ENCODE results near the gene ABHD16A. TPM values are rescaled to one million over a fixed set of nuclear protein-coding genes. Genes with fewer than 3 reads are reported as not detected.

ABHD16A gene
- polyA plus RNA-seq, 1 experiment: 53.3 TPM

DNA sequence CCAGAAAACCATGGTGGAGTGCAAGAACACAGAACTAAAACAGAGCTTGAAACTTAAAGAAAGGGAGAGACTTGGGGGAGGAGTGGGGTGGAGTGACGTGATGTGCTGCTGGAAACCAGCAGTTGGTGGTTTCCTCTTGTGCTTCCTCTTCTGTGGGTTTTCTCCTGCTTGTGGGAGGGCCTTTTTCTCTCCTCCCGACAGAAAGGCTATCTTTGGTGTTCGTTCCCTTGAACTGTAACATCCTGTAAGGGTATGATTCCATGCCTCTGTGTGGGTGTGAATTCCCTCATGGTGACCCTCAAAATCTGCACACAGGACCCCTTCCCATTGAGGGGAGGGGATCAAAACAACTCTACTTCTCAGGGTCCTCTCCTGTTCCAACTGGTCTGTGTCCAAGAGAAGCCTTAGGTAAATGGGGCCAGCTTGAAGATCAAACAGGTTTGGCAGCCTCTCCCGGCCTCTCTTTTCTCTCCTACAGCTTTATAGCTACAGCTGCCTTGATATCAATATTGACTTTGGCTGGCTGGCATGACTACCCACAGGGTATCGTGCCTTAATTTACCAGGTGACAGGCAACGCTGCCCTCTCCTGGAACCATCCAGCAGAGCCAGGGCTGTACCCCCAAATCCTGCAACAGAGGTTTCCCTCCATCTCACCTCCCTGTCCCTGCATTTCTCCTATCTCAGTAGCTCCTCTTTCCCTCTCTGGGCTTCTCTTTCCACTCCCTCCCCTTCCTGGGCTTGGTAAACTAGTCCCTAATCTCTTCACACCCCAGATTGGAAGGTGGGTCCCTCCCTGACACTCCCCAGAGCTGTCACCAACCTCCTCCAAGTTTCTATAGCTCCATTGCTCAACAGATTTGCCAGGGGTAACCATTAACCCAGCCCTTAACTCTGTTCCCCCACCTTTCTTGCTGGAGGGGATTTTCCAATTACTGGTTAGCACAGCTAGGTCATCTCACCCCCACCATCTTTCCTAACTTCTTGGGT lies 35.2 kb upstream of the ABHD16A start:
- no peak overlapping the region for H3K4me3 ChIP-seq (ENCODE audit: low read depth, low read length)
- H3K27me3 ChIP-seq (ENCODE audit: control insufficient read depth, insufficient read depth, low read length): no peaks in the 10 kb centered on the region
- peak; percentile 16; the same call in 1 of the 2 replicates for TF ChIP-seq CTCF (IDR thresholded peaks at IDR 0.05; ENCODE audit: insufficient read depth, low read depth, low read length)
- CTCF ChIA-PET: interaction anchor here (0.6 to 6.5 kb wide), 12 partner anchors 8 to 192 kb away, joined by 3 to 35 read pairs (median 3); partner anchors contain the start of genes ATP6V1G2, LY6G5C and VARS1
- POLR2A ChIA-PET: interaction anchor here (1.0 kb wide), 1 partner anchor 8 kb away, joined by 6 read pairs; no protein-coding TSS in a partner anchor
- H3K36me3 ChIP-seq (ENCODE audit: control insufficient read depth, insufficient read depth, low read length): peaks cover 7% of the 10 kb centered on the region
- DNase-seq (ENCODE audit: low read depth): no peak

DNA sequence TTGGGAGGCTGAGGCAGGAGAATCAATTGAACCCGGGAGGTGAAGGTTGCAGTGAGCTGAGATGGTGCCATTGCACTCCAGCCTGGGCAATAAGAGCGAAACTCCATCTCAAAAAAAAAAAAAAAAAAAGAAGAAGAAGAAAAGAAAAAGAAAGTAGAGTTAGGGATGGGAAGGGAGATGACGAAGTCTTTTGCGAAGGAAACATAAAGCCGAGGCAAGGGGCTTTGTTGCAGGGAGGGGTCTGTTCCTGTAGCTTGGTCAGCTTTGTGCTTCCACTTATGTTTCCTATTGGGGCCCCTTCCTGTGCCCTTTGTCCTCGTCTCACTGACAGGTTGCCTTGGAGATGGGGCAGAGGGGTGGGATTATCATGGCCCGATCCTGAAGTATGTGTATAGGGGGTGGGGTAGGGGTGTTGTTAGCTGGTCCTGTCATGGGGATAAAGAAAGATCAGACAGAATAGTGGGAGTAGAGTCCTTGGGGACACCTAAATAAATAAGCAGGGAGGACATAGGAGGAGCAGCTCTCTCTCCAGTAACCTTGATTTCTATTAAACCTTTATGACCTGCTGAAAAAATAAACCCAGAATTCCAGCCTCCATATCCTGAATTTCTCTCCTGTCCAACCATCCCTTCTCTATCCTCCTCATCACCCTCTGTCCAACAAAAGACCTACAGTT lies 34.3 kb upstream of the ABHD16A start:
- peaks cover 9% of the 10 kb centered on the region for H3K36me3 ChIP-seq (ENCODE audit: control insufficient read depth, insufficient read depth, low read length)
- ChIA-PET POLR2A (interaction anchor here (1.0 kb wide), 1 partner anchor 7 kb away, joined by 6 read pairs; no protein-coding TSS in a partner anchor), CTCF (interaction anchor here (0.6 to 6.5 kb wide), 8 partner anchors 8 to 131 kb away, joined by 3 to 35 read pairs (median 3); partner anchors contain the start of gene LY6G5C)
- no peak for DNase-seq (ENCODE audit: low read depth)
- H3K27me3 ChIP-seq (ENCODE audit: control insufficient read depth, insufficient read depth, low read length): no peaks in the 10 kb centered on the region
- TF ChIP-seq CTCF (IDR thresholded peaks at IDR 0.05; ENCODE audit: insufficient read depth, low read depth, low read length): no peak
- no peak overlapping the region for H3K4me3 ChIP-seq (ENCODE audit: low read depth, low read length)

DNA sequence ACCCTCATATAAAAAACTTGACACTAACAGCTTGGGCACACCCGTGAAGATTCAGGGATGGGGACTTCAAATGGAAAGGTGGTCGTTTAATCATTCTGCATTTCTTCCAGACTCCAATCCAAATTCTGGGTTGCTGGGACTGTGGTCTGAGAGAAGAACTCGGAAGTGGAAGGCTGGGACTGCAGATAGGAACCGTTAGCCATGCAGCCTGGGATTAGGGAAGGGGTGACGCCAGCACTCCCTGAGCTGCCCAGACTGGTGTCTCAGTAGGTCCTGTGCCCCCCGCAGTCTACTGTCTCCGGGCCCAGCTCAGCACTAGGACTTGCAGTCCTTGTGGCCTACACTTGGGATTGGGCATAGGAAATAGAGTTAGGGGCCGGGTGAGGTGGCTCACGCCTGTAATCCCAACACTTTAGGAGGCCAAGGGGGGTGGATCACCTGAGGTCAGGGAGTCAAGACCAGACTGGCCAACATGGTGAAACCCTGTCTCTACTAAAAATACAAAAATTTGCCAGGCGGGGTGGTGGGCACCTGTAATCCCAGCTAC lies 33.7 kb upstream of the ABHD16A start:
- Histone ChIP-seq H3K4me3 (ENCODE audit: low read depth, low read length) (peak overlapping the region; percentile 90), H3K36me3 (ENCODE audit: control insufficient read depth, insufficient read depth, low read length) (peaks cover 11% of the 10 kb centered on the region), H3K27me3 (ENCODE audit: control insufficient read depth, insufficient read depth, low read length) (no peaks in the 10 kb centered on the region)
- DNase-seq (ENCODE audit: low read depth): no peak
- ChIA-PET POLR2A (interaction anchor here (0.6 kb wide), 1 partner anchor 33 kb away, joined by 3 read pairs; no protein-coding TSS in a partner anchor), CTCF (interaction anchor here (1.0 to 6.5 kb wide), 6 partner anchors 7 to 131 kb away, joined by 3 to 35 read pairs (median 5); partner anchors contain the start of gene LY6G5C)
- TF ChIP-seq CTCF (IDR thresholded peaks at IDR 0.05; ENCODE audit: insufficient read depth, low read depth, low read length): no peak

DNA sequence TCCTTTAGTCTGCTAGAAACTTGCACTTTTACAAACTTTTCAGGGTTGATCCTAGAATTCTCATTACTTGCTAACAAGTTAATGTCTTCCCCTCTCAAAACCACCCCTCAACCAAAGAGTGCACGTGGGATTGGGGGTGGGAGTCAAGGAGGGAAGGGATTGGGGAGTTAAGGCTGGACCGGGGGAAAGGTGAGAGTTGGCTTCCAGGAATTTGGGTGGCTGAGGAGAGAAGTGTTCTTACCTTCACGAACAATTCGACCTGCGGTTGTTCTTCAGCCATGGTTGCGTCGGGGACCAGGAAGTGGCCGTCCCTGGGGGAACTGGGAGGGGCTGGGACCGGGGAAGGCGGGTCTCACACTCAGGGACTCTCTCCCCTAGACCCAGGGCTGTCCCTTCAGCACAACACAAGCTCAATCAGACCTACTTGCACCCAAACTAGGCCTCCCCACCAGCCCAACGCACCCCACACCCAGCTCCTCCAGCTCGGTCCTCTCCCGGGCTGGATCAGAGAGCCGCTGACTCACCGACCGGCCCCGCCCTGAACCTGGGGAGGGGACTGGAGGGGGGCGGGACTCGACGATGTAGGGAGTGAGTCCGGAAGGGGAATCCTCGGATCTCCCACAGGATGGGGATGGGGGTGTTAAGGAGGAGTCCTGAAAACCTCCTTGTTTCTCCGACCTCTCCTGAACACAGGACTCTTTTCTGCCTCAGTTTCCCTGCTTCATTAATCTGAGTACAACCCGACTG lies 33.1 kb upstream of the ABHD16A start, which contains the start of gene CLIC1:
Gene CLIC1, minus strand, starts transcription at position 510 of the 747 bp plus-strand sequence. Its CDS starts 230 bp downstream, at position 280.
- TF ChIP-seq CTCF (IDR thresholded peaks at IDR 0.05; ENCODE audit: insufficient read depth, low read depth, low read length): no peak
- ChIA-PET POLR2A (interaction anchor here (0.6 kb wide), 2 partner anchors 34 to 107 kb away, joined by 3 to 12 read pairs; no protein-coding TSS in a partner anchor), CTCF (interaction anchor here (1.0 to 6.5 kb wide), 4 partner anchors 11 to 55 kb away, joined by 3 to 35 read pairs (median 9); partner anchors contain the start of gene LY6G5C)
- Histone ChIP-seq H3K36me3 (ENCODE audit: control insufficient read depth, insufficient read depth, low read length) (peaks cover 15% of the 10 kb centered on the region), H3K27me3 (ENCODE audit: control insufficient read depth, insufficient read depth, low read length) (no peaks in the 10 kb centered on the region), H3K4me3 (ENCODE audit: low read depth, low read length) (peak within 1 kb of the TSS; percentile 90)
- DNase-seq (ENCODE audit: low read depth): peak; percentile 40

All from BJ (cell line).